Stimulated activated memory B cell treated with anti-CD40 and anti-IgM and Interleukin-4, amounts not matched to agents 10 μg/mL and 1 μg/mL and 100 μg/mL, for 72 hours (primary cell): ENCODE data around the gene CDK9.

Experiments
- ATAC-seq: fragments of 150-1000 bp; cut with Tn5 transposase; 2 replicates; pipeline ENCODE4 v1.10.0; 2021
- H3K27ac Mint-ChIP-seq: one replicate; pipeline ENCODE4 v1.8.0; 2022; ENCODE audit warnings: mild to moderate bottlenecking, mixed read lengths
- H3K27me3 Mint-ChIP-seq: one replicate; pipeline ENCODE4 v1.8.0; 2022; ENCODE audit warnings: mixed read lengths
- H3K36me3 Mint-ChIP-seq: one replicate; pipeline ENCODE4 v1.8.0; 2022; ENCODE audit warnings: mixed read lengths
- H3K4me1 Mint-ChIP-seq: one replicate; pipeline ENCODE4 v1.8.0; 2022; ENCODE audit warnings: mixed read lengths
- H3K4me3 Mint-ChIP-seq: one replicate; pipeline ENCODE4 v1.8.0; 2022; ENCODE audit warnings: mild to moderate bottlenecking, moderate library complexity, mixed read lengths
- H3K9me3 Mint-ChIP-seq: one replicate; pipeline ENCODE4 v1.8.0; 2022; ENCODE audit warnings: mixed read lengths

CDK9 gene

GRCh38 chr9:127801955-127802575, 16.2 kb downstream of the CDK9 start:
- Mint-ChIP-seq H3K36me3 (peaks cover 5% of the 10 kb centered on the region), H3K27me3 (no peaks in the 10 kb centered on the region), H3K9me3 (no peaks in the 10 kb centered on the region), H3K27ac (peak overlapping the region; percentile 99), H3K4me1 (peaks cover 46% of the 10 kb centered on the region), H3K4me3 (peak overlapping the region; percentile 95)
- ATAC-seq, result no peak

- H3K27ac Mint-ChIP-seq, result peak within 1 kb of the TSS; percentile 99
- H3K27me3 Mint-ChIP-seq, result no peaks in the 10 kb centered on the region
- peaks cover 38% of the 10 kb centered on the region for H3K4me1 Mint-ChIP-seq
- H3K4me3 Mint-ChIP-seq, result peak within 1 kb of the TSS; percentile 95
- no peaks in the 10 kb centered on the region for H3K9me3 Mint-ChIP-seq
- H3K36me3 Mint-ChIP-seq, result peaks cover 7% of the 10 kb centered on the region
- peak; percentile 92 for ATAC-seq
These were observed 17.0 kb downstream of the CDK9 start, which contains the start of gene FPGS for GRCh38 chr9:127802576-127803443. Gene FPGS (plus strand): TSS chr9:127802882. CDS start chr9:127802925, 43 bp downstream.

- Mint-ChIP-seq H3K4me1 (peaks cover 34% of the 10 kb centered on the region), H3K36me3 (peaks cover 13% of the 10 kb centered on the region), H3K27ac (peak overlapping the region; percentile 99), H3K27me3 (no peaks in the 10 kb centered on the region), H3K4me3 (peak overlapping the region; percentile 95), H3K9me3 (no peaks in the 10 kb centered on the region)
- peak; percentile 18 for ATAC-seq
These were observed 17.9 kb downstream of the CDK9 start for GRCh38 chr9:127803507-127804352.

- Mint-ChIP-seq H3K27ac (no peak overlapping the region), H3K4me1 (peaks cover 36% of the 10 kb centered on the region), H3K4me3 (no peak overlapping the region), H3K9me3 (no peaks in the 10 kb centered on the region), H3K27me3 (no peaks in the 10 kb centered on the region), H3K36me3 (peaks cover 16% of the 10 kb centered on the region)
- no peak for ATAC-seq
These were observed 19.8 kb downstream of the CDK9 start for GRCh38 chr9:127805620-127806019.

- peaks cover 20% of the 10 kb centered on the region for H3K36me3 Mint-ChIP-seq
- H3K4me3 Mint-ChIP-seq, result no peak overlapping the region
- H3K9me3 Mint-ChIP-seq, result no peaks in the 10 kb centered on the region
- no peak for ATAC-seq
- H3K4me1 Mint-ChIP-seq, result peaks cover 35% of the 10 kb centered on the region
- H3K27ac Mint-ChIP-seq, result no peak overlapping the region
- no peaks in the 10 kb centered on the region for H3K27me3 Mint-ChIP-seq
These were observed 21.0 kb downstream of the CDK9 start for GRCh38 chr9:127806871-127807270.

- Mint-ChIP-seq H3K27ac (no peak overlapping the region), H3K9me3 (no peaks in the 10 kb centered on the region), H3K4me1 (peaks cover 20% of the 10 kb centered on the region), H3K4me3 (no peak overlapping the region), H3K27me3 (no peaks in the 10 kb centered on the region), H3K36me3 (peaks cover 25% of the 10 kb centered on the region)
- no peak for ATAC-seq
These were observed 22.6 kb downstream of the CDK9 start for GRCh38 chr9:127808347-127809001.

GRCh38 chr9:127809002-127809539, 23.2 kb downstream of the CDK9 start:
- Mint-ChIP-seq H3K4me1 (peaks cover 14% of the 10 kb centered on the region), H3K4me3 (no peak overlapping the region), H3K27me3 (no peaks in the 10 kb centered on the region), H3K36me3 (peaks cover 31% of the 10 kb centered on the region), H3K27ac (no peak overlapping the region), H3K9me3 (no peaks in the 10 kb centered on the region)
- no peak for ATAC-seq

- Mint-ChIP-seq H3K36me3 (peaks cover 38% of the 10 kb centered on the region), H3K27ac (no peak overlapping the region), H3K4me1 (peaks cover 8% of the 10 kb centered on the region), H3K4me3 (no peak overlapping the region), H3K9me3 (no peaks in the 10 kb centered on the region), H3K27me3 (no peaks in the 10 kb centered on the region)
- ATAC-seq, result peak; percentile 54
These were observed 23.9 kb downstream of the CDK9 start for GRCh38 chr9:127809540-127810377.

- ATAC-seq, result no peak
- no peaks in the 10 kb centered on the region for H3K27me3 Mint-ChIP-seq
- no peak overlapping the region for H3K27ac Mint-ChIP-seq
- peaks cover 8% of the 10 kb centered on the region for H3K4me1 Mint-ChIP-seq
- peaks cover 37% of the 10 kb centered on the region for H3K36me3 Mint-ChIP-seq
- H3K4me3 Mint-ChIP-seq, result no peak overlapping the region
- H3K9me3 Mint-ChIP-seq, result no peaks in the 10 kb centered on the region
These were observed 24.7 kb downstream of the CDK9 start for GRCh38 chr9:127810378-127811187.

- H3K27ac Mint-ChIP-seq, result no peak overlapping the region
- peaks cover 35% of the 10 kb centered on the region for H3K36me3 Mint-ChIP-seq
These were observed 26.2 kb downstream of the CDK9 start for GRCh38 chr9:127812011-127812410.

GRCh38 chr9:127812936-127813675, 27.3 kb downstream of the CDK9 start:
- H3K9me3 Mint-ChIP-seq, result no peaks in the 10 kb centered on the region
- no peak overlapping the region for H3K27ac Mint-ChIP-seq
- H3K27me3 Mint-ChIP-seq, result no peaks in the 10 kb centered on the region
- H3K4me1 Mint-ChIP-seq, result peaks cover 4% of the 10 kb centered on the region
- peaks cover 40% of the 10 kb centered on the region for H3K36me3 Mint-ChIP-seq
- ATAC-seq, result no peak
- no peak overlapping the region for H3K4me3 Mint-ChIP-seq

More at GRCh38 chr9:127812011-127812410, 26.2 kb downstream of the CDK9 start:
- Mint-ChIP-seq H3K27me3 (no peaks in the 10 kb centered on the region), H3K4me1 (peaks cover 4% of the 10 kb centered on the region), H3K4me3 (no peak overlapping the region), H3K9me3 (no peaks in the 10 kb centered on the region)
- no peak for ATAC-seq

GRCh38 chr9:127813686-127814226, 27.9 kb downstream of the CDK9 start:
- Mint-ChIP-seq H3K36me3 (peaks cover 44% of the 10 kb centered on the region), H3K27ac (no peak overlapping the region), H3K27me3 (no peaks in the 10 kb centered on the region), H3K9me3 (no peaks in the 10 kb centered on the region), H3K4me3 (no peak overlapping the region), H3K4me1 (peaks cover 4% of the 10 kb centered on the region)
- ATAC-seq, result no peak
